GM19240 (cell line): Measurements from ENCODE around the gene KRTAP26-1.

Experiments
- DNase-seq: peaks from one replicate; pipeline ENCODE4 v3.0.0; 2011; ENCODE audit warnings: low spot score; ENCODE audit not compliant: insufficient read length

The KRTAP26-1 gene

GRCh38 chr21:30271611-30272010 is 48.5 kb downstream of the KRTAP26-1 start:
- DNase-seq, result no peak

GRCh38 chr21:30271156-30271555 is 49.0 kb downstream of the KRTAP26-1 start:
- no peak for DNase-seq

GRCh38 chr21:30269803-30270530 is 50.1 kb downstream of the KRTAP26-1 start:
- no peak for DNase-seq
